Activated naive CD4-positive, alpha-beta T cell treated with Interleukin-2 at 50 U/mL for 16 hours (primary cell): Measurements from ENCODE around the gene BTBD2.
A peak's percentile ranks its signal among the peaks of the same experiment; 100 is the strongest.

Experiments used
- DNase-seq: peaks from one replicate; pipeline ENCODE4 v3.0.0-alpha.2; 2020

BTBD2 gene

GRCh38 chr19:1981253-1981652 is 34.3 kb downstream of the BTBD2 start:
- DNase-seq: no peak

- DNase-seq: no peak
Measured at GRCh38 chr19:1980809-1981181, 34.7 kb downstream of the BTBD2 start.

GRCh38 chr19:1980091-1980808 is 35.3 kb downstream of the BTBD2 start:
- DNase-seq: no peak

- no peak for DNase-seq
Measured at GRCh38 chr19:1979642-1980041, 35.9 kb downstream of the BTBD2 start.

DNA sequence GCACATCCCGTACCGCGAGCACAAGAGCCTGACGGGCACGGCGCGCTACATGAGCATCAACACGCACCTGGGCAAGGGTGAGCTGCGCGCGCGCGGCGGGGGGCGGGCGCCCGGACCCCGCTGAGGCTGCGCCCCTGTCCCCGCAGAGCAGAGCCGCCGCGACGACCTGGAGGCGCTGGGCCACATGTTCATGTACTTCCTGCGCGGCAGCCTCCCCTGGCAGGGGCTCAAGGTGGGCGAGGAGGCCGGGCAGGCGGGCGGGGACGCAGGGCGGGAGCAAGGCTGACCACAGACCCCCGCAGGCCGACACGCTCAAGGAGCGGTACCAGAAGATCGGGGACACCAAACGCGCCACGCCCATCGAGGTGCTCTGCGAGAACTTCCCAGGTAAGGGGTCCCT is 36.5 kb downstream of the BTBD2 start:
- DNase-seq: no peak

- no peak for DNase-seq
Measured at GRCh38 chr19:1978346-1978894, 37.1 kb downstream of the BTBD2 start.

- DNase-seq: no peak
Measured at GRCh38 chr19:1977120-1977519, 38.4 kb downstream of the BTBD2 start.

DNA sequence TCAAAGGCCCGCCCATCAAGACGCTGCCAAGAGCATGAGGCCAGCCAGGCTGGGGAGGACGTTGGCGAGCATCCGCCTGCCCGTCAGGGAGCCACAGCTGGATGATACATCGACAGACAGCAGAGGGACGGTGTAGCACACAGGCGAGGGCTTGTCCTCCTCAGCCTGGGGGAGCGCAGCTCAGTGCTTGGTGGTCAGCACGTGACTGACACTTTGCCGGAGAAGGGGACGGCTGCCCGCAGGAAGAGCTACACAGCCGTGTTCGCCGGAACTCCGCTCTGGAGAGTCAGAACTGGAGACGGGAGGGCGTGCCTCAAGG is 40.4 kb downstream of the BTBD2 start:
- no peak for DNase-seq

GRCh38 chr19:1974381-1975161 is 40.9 kb downstream of the BTBD2 start:
- no peak for DNase-seq

DNA sequence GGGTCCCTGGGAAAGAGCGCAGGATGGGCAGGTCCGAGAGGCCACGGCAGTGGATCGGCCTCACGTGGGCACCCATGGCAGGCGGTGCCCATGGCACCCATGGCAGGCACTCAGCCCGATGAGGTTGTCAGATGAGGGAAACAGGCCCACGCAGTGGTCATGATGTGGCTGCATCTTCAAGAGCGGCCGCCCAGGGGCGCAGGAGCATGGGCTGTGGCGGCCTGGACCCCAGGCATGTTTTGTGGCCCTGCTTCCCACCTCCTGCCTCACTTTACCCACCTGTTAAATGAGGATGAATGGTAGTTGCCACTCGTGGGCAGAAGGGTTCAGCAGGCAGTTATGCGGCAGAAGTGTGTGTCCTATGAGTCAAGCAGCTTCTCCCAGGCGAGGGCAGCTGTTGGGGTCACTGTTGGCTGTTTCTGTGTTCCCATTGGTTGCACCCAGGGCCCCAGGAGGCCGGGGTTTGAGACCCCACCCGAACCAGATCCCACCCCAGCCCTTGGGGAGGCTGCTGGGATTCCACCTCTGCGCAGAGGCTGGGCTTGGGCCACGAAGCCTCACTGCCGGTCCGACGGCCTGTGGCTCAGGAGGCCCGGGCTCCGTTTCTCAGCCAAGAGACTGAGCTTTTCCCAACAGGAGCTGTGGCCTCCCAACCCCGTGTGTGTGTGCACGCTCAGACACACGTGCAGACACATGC is 44.6 kb downstream of the BTBD2 start:
- DNase-seq: no peak

GRCh38 chr19:1970003-1970805 is 45.3 kb downstream of the BTBD2 start:
- no peak for DNase-seq

GRCh38 chr19:1969176-1970002 is 46.1 kb downstream of the BTBD2 start:
- no peak for DNase-seq

- DNase-seq: no peak
Measured at GRCh38 chr19:1968279-1969175, 47.0 kb downstream of the BTBD2 start.

DNA sequence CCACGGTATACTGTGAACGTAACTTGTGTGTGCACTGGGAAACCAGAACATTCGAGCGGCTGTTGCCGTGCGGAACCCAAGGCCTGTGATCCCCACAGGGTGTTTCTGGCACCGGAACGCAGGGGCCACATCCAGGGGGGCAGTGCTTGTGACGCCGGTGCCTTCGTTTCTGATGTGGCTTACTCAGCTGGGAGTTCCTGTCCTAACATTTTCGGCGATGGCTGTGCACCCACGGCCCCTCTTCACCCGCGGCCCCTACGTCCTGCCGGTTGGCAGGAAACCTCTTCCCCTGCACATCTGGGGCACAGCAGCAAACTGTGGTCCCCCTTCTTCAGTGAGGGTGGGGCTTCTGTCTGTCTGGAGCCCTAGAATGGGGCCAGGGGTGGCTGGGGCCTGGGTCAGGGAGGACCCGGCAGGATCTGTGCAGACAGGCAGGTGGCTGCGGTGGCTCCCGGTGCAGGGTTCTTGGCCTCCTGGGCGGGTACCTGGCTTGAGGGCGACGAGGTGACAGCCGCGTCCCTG is 48.4 kb downstream of the BTBD2 start:
- DNase-seq: peak; percentile 15

DNA sequence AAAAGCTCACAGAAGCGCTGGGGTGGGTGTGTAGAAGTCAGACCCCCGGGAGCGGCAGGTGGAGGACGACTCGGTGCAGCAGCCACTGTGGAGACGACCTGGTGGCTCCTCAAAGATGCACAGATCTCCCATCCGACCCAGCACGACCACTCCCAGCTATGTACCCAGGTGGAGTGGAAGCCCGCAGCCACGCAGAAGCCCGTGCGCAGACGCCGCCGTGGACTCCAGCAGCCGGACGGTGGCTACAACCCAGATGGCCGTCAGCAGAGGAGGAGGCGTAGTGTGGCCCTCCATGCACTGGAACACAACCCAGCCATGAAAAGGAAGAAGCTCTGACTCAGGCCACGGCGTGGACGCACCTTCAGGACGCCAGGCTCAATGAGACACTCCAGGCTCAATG is 52.8 kb downstream of the BTBD2 start:
- DNase-seq: no peak

GRCh38 chr19:1961000-1961883 is 54.3 kb downstream of the BTBD2 start:
- no peak for DNase-seq

DNA sequence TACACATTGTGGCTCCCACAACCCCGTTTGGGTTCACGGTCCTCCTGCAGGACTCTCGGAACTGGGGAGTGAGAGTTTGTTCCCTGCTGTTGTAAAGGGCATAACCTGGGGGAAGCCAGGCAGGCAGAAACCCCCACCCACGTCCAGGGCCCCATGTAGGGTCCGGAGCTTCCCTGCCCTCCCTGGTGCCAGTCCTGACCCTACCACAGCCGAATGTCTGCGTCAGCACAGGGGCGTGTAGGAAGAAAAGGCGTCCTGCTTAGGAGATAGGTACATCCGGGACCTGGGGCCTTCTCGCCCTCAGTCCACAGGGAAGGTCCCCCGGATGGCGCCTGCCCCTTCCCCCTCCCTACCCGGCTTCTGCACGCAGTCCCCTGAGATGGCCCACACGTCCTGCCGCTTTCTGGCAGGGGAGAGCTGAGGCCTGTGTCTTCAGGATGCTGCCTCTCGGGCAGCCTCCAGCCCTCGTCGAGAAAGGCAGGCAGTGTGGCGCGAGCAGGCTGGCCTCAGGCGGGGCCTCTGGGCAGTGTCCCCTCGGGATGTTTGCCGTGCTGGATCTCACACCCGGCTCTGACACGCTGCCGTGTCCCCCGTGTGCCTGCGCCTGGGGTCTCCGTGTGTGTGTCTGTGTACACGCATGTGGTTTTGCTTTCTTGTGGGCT is 55.5 kb downstream of the BTBD2 start:
- DNase-seq: no peak

DNA sequence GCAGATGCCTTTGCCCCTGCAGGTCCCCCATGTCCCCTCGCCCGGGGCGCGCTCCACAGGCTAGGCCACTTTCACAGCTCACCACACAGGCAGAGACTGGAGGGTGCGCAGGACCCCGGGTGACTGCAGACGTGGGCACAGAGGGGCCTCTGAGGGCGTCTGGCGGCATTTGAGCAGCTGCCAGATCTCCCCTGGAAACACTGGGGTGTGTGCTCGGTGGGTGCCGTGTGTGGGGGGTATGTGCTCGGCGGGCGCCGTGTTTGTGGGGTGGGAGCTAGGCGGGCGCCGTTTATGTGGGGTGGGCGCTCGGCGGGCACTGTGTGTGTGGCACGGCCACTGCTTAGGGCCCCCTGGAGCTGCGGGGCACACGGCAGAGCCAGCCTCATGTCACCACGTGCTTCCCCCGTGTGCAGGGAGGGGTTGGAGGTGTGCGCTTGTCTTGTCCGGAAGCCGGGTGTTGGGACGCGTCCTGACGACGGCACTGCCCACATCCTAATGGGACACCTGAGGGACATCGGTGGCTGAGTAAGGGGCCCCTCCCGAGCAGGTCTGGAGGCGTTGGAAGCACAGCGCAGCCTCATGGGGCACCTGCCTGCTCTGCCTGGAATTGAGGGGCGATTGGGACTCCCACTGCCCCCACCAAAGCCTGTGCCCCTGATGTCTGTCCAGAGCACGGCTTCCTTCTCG is 57.8 kb downstream of the BTBD2 start:
- no peak for DNase-seq
